Hematopoietic multipotent progenitor cell treated with erythropoietin and hydrocortisone succinate and interleukin-3 and kit ligand, for 15 days (in vitro differentiated cells): ENCODE data around the gene BABAM2.
"Not testable (repeated sequence)": the region's sequence is repeated elsewhere in the genome, so short reads cannot be mapped to it uniquely, and the experiment has no call there.

Experiments used
- DNase-seq: peaks from one replicate; pipeline ENCODE4 v3.0.0-alpha.2; 2015; ENCODE audit warnings: low spot score

BABAM2 gene

DNA sequence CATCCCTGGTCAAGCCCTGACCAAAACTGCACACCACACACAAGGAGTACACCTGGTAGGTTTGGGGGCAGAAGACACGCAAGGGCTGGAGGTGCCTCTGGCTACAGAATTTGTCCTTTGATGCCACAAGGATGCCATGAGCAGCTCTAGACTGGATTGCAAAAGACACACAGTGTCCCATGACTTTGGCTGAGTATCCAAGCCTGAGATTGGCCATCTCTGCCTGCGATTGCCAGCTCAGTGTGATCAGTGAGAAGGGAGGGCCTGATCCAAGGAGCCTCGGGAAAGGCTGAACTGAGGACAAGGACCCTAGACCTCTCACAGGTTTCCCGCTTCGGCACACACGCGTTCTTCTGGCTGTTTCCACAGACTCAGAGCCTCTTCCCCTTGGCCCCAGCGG is 442.2 kb downstream of the BABAM2 start:
- DNase-seq, result no peak

DNA sequence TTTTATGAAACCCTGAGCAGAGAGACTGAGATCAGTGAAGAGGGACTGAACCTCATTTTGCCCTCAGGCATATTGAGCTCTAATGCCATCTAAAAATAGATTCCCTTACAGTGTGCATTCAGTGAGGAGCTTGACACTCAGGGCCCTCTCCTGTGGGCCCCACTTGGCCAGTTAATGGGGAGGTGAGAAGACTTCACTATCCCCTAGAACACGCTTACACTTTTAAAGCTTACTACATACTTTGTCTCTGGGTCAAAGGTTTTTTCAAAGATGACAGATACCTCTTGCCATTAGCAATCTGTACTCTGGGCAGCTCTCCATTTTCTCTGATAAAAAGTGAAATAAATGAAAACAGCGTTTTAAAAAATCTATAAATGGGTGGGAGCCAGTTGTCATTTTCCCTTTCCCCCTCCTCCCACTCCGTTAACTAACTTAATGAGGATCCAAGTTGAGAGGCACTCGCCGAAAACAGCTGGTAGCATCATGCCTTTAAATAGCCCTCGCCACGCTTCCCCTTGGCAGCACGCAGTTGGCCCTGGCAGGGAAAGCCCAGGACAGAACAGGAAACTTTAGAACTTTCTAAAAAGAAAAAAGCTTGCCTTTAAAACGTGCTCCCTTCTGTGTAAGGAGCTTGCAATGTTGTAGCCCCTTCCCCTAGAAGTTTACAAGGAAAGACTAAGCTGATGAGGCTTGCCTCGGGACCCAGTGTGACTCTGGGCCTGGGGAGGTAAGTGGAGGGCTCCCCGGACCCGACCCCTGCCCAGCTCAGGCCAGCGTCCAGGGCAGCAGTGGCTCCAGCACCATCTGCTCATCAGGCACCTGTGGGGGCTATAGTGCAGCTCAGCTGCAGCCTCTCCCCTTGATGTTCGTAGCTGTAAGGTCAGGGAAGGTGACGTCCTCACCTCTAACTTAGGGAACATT is 443.3 kb downstream of the BABAM2 start:
- no peak for DNase-seq

DNA sequence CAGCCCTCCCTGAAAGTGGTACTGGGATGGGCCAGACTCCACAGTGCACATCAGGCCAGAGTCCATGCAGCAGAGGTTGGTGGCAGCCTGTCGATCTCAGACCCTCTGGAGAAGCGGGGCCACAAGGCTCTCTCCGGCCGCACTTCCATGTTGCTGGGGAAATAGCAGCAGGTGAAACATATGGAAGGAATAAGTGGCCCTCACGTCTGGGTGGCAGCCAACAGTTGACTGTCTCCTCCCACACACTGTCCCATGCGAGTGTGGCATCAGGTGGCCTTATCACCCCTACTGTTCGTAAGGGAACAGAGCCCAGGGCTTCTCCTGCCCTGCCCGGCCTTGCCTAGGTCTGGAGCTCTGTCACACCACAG is 444.0 kb downstream of the BABAM2 start:
- no peak for DNase-seq

DNA sequence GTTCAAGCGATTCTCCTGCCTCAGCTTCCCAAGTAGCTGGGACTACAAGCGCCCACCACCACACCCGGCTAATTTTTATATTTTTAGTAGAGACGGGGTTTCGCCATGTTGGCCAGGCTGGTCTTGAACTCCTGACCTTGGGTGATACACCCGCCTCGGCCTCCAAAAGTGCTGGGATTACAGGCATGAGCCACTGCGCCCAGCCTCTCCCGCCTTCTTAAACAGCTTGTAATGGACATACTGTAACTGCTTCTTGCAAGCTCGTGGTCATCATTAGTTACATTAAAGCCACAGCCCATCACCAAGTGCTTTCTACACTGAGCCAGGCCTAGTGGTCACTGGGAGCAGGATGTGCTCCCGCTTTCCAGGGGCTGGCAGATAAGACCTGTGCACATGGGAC is 444.7 kb downstream of the BABAM2 start:
- DNase-seq, result not testable (repeated sequence)

DNA sequence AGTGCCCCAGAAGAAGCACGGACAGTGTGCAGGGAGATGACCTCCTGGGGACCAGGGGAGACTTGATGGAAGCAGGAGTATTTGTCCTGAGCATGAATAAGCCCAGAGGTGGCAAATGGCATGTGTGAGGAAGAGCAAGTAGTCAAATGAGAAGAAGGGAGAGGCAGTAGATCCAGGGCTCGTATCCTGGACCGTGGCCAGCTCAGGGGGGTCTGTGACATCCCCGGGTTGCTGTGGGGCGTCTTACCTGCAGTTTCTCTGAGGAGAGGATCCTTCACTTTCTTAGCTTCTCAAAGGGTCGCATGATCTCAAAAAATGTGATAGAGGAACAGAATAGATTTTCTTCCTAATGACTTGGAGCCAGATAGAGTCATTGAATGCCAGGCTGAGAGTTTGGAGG is 445.1 kb downstream of the BABAM2 start:
- DNase-seq, result no peak

DNA sequence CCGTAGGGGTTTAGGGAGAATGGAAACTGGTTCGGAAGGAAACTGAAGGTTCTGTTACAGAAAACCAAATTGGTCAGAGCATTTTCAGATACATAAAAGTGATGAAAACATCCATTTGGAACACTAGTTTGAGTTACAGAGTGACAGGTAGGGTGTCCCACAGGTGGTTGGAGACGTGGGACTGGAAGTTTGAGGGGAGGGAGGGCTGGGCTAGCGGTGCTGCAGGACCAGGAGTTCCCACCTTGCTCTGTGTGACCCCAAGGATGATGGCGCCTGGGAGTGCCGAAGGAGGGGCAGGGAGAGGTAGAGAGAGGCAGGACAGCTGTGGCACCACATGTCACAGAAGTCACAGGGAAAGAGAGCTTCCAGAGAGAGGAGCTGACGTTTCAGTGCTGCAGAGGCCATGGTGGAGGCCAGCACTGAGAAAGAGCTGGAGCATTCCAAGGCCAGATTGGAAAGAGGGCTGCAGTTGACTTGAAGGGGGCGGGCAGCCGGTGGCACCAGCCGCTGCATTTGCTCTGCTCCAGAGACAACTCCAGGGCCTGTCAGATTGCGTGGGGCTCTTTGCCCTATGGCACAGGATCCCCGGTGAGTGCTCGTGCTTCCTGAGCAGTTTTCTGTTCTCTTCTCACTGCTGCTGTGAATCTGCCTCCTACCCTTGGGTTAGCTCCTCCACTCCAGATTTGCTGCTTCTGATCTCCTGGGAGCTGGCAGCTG is 445.9 kb downstream of the BABAM2 start:
- no peak for DNase-seq

DNA sequence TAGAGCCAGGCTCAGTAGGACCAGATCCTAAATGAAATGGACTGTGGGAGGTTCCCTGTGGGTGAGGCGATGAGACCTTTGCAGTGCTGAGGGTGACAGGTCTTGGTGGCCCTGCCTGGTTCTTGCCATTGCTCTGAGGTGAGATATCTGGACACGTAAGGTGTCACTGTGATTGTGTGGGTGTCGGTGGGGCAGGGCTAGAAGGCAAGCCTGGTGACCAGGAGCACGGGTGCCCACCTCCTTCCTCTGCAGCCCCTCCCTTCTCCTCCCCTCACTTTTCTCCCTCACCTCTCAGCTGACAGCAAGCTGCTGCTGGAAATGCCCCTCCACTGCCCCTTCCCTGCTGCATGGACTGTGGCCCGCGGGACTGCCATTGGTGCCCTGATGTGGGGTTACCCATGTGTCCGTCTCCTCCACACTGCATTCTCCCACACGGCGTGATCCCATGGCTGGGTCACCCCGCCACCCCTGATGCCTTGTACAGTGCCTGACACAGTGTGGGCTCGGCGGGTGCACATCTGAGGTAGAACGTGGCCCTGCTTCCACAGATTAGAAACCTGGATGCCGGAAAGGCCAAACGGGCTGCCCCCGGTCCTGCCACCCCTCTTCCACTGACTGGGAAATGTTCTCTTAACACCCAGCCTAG is 446.6 kb downstream of the BABAM2 start:
- no peak for DNase-seq

DNA sequence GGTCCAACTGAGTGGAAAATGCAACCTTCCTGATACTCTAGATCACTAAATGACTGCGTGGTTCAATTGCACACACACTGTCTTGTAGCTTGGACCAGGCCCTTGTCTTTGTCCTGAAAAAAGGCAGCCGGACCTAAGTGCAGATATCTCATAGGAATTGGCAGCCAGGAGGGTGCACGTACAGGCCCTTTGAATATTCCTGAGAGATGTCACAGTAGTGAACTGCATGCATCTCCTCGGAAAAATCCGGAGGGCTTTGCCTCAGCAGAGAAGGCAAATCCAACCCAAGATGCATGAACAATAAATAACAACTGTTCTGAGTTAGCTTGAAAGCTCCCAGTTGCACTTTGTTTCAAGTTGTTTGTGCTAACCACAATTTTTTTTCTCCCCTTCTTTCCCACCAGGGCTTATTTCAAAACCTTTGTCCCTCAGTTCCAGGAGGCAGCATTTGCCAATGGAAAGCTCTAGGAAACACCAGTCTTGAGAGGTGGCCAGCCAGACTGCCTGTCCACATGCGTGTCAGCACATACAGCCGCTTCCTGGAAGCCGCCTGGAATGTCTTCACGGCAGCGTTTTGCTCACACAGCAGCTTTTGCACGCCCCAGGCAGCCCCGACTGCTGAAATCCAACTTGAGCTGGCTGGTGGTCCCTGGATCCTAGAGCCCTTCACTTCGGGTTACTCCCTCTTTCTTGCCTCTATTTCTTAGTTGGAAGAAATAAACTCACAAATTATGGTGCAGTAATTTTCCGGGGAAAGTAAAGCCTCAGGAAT is 447.7 kb downstream of the BABAM2 start:
- DNase-seq, result no peak

DNA sequence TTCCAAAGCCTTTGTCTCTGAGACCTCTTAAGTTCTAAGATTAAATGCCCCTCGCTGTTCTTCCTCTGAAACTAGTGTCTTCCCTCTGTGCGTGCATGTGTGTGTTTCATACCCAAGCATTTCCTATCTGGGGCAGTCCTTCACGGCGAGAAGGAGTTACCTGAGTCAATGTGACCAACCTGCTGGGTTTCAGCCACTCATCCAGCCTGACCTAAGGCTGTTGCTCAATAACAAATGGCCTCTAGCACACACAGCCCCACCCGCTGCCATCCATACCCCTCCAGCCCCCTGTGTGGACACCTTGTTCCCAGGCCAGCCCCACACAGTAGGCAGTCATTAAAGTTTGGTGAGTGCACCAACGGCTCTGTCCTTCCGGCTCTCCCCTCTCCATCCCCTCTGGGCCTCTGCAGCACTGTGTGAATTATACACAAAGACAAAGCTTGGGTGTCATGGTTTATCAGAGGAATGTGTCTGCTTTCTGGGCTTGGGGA is 448.3 kb downstream of the BABAM2 start:
- no peak for DNase-seq

DNA sequence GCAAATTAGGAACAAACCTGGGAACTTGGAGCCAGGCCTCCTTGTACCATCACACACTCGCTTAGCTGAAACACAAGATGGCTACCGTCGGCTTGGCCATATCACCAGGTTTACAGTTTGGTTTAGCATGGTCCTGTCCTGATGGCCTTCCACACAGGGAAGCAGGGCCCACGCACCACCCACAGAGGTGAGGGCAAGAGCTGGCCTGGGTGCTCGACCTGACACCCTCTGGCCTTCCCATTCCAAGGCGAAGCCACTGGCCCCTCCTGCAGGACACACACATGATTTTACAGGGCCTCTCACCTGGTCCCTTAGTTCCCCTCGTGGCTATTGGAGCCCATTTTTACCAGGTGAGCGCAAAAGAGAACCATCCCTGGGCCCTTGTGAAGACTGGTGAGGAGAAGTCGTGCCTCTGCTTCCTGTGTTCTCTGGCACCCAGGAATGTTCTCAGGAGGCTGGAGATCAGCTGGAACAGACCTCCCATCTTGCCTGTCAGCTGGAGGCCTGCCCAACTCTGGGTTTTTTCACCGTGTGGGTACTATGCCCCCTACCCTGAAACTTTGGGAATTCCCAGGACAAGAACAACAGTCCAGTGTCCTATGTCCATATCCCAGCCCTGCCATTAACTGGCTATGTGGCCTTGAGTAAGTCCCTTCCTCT is 449.1 kb downstream of the BABAM2 start:
- DNase-seq, result no peak

DNA sequence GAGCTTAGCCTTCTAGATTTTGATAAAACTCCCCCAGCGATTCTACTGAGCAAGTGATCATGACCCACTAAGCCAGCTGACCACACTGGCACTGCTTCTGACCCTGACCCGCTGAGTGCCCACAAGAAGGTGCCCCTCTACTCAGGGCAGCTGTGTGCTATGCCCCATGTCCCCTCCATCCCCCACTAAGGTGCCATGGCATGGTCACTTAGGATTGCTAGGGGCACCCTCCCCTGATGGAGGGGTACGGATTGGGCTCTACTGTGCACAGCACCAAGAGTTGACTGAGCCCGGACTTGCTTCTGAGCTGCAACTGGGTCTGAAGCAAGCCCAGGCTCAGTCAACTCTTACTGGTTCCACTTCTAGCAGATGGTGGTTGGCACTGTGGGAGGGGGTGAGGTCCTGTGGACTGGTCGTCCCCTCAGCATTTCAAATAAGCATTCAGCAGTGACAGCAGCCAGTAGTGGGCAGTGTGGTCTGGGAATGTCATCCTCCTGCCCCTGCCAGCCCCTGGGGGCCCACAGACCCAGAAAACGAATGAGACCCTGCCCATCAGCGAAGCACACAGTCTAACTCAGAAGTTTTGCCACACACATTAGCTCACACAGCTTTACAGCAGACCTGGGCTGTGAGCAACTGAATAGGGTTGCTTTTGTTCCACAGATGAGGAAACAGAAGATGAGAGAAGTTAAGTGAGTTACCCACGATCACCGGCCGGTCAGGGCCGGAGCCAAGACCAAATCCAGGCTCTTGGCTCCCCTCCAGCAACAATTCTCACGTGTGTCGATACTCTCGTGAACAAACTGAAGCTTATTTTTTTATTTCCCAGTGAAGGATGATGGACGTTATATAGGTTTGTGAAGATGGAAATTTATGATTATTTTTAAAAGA is 450.0 kb downstream of the BABAM2 start:
- DNase-seq, result no peak

DNA sequence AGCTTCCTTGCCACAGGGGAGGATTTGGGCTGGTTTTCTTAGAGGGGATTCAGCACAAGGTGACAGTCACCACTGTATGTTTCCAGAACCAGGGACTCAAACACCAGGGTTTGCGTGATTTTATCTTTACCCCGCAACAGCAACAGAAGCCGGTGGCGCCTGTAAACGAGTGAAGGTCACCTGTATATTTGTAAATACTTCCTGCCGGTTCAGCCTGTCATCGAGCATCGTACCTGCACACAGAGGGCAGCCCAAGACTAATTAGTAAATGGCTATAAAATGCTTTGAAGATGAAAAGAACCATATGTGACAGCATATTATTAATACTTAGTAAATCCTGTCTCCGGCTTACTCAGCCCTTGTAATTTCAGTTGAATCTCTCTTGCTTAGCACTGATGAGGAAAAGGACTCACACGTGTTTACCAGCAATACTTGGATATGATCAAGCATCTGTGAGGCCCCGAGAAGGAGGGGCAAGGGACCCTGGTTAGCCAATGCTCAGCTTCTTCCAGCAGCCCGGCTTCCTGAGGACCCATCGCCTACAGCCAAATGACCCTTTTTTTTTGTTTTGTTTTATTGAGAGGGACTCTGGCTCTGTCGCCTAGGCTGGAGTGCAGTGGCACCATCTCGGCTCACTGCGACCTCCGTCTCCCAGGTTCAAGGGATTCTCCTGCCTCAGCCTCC is 450.8 kb downstream of the BABAM2 start:
- DNase-seq, result no peak

DNA sequence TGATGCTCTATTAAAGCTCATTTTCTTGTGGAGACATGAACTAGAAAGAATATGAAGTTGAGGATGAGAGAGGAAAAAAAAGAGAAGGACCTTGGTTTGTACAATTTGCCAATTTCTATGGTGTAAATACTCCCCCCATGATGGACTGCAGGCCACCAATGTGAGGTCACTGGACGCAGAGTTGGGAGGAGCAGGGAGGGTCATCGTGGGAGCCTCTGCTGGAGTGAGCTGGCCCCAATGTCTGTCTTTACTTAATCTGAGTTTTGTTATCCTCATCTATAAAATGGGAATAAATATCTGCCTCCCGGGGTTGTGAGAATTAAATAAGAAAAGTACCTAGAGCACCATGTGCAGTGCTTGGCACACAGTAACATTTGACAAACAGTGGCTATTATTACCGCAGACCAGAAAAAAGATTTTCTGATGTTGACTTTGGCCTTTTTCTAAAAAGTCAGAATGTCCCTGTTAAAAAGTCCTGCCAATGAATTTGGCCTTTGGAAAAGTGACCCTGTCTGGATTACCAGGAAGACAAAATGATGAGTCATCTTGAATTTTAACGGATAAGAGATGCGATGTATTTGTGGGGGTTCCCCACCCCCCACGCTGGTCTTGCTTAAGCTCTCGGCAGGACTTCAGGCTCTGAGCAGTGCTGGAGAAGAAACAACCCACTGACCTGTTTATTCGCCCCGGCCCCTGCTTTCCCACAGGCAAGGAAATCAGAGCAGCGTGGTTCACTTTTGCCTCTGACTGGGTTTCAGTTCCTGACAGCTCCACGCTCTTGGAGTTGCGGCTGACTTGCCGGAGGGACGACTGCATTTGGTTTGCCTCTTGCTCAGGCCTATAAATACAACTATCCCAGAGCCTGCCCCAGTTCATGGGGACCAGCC is 451.8 kb downstream of the BABAM2 start:
- no peak for DNase-seq

DNA sequence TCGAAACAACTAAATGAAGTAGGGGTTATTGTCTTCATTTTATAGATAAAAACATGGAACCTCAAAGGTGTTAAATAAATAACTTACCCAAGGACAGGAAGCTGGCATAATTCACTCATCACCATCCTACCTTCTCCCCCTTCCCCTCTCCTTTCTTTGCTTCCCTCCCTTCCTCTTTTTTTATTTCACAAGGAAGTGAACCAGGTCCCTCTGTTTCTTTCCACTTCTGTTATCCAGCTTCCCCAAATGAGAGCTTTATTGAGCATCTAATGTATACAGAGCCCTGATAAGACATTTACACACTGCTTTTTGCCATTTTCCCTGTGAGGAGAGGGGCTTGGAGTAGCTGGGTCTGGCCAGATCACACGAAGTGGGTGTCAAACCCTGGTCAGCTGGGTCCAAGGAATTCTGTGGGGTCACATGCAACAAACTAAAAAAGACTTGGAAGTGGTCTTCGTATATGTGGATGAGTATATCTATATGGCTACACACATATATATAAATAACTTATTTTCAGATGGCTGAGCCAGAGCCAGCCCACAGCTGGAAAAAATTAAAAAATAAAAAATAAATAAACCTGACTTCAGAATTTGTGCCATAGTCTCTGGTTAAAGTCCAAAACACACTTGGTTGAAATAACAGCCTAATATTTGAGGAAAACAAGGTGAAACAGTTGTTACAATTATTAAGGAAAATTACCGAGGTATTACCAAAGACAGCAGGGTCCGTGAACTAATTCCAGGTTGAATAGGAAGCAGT is 452.8 kb downstream of the BABAM2 start:
- DNase-seq, result no peak

DNA sequence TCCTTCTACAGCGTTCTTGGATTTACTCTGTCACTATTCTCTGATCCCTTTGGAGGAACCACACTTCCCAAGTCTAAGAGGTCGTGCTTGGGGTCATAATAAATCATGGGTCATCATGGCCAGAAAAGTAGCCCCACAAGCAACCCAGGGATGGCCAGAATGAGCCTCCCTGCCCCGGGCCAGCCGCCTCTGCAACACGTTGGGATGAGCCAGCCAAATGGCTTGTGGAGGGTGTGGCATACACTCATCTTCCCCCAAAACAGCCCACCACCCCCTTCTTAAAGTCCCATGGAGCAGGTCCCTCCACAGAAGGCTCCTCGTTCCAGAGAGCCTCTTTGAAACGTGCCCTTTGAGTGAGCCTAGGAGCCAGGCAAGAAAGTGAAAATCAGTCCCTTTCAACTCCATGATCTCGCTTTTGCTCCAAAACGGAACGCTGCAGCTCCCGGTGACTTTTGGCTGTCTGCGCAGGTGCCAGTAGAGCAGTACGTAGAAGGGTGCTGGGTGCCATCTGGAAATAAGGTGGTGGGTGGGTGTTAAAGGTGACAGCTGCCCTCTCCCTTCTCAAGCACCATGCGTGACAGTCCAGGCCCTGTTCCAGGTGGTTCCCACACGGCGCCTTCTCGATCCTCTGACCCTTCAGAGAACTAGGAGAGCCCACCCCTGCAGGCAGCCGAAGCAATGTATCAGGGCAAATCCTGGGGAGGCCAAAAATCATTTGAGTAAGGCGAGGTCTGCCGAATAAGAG is 453.6 kb downstream of the BABAM2 start:
- no peak for DNase-seq

DNA sequence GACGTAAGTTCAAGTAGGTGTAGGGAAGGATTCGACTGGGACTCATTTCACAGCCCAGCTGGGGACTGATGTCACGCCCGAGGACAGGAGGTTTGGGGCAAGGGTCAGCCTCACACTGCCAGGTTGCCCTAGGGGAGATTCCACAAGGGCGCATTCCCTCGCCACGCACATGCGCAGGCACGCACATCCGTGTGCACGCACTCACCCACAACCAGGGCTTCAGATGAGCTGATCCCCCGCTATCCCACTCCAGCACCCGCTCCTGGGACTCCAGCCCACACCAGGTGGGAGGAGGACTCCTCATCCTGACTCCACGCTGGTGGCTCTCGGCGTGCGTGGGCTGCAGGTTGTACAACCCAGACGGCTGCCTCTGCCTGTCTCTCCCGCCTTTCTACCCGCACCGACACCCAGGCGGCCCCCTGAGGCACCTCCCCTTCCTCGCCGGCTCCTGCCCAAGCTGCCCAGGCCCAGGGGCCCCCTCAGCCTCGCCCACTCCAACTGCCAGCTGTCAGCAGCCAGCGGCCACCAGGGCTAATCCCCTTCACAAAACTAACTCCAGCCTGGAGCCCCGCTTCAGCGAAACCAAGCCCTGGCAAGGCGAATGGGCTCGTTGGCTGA is 454.3 kb downstream of the BABAM2 start:
- DNase-seq, result no peak

DNA sequence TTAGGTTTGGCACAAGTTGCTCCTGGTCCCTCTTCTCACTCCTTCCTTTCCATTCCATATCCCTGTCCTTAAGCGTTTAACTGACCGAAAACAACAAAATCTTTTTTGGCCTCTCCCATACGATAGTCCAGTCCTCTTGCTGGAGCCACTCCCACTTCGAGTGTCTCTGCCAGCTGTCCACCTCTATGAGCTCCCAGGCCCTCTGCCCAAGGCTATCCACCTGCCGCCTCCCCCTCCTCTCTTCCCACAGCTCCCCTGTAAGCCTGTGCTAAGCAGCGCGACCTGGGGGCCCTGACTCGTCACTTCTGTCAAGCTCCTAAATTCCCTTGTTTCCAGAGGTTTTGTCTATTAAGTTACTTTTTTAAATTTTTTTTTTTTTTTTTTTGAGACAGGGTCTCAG is 455.1 kb downstream of the BABAM2 start:
- DNase-seq, result no peak
